GM12878 (cell line): Measurements from ENCODE around the gene TXNDC17. TPM values are rescaled to one million over a fixed set of nuclear protein-coding genes. Genes with fewer than 3 reads are reported as not detected.

Experiments
- ATAC-seq: fragments of 200-7000 bp; cut with Tn5 transposase; 3 replicates; pipeline ENCODE4 v1.9.1; 2020; ENCODE audit warnings: mild to moderate bottlenecking, moderate library complexity
- BruUV-seq: library from RNA; stranded (reverse); fragments of 400-500 nt; replicated peaks from 2 replicates; lab custom pipeline; 2021; lab: Mats Ljungman, UMichigan
- CTCF ChIA-PET: fragments of 300-600 bp; sonication (Branson Sonifier 250); formaldehyde crosslinking; extraction: SDS; loops from one replicate; lab custom pipeline; 2021; ENCODE audit warnings: inconsistent platforms; lab: Yijun Ruan, JAX
- POLR2A ChIA-PET: fragments of 350-600 bp; formaldehyde crosslinking; extraction: SDS; loops from one replicate; lab custom pipeline; 2021; ENCODE audit warnings: inconsistent platforms; lab: Charles Lee
- RAD21 ChIA-PET: fragments of 300-600 bp; sonication (Branson Sonifier 250); formaldehyde crosslinking; loops from one replicate; lab custom pipeline; 2023; ENCODE audit warnings: antibody characterized with exemption; ENCODE audit not compliant: unreplicated experiment; lab: Charles Lee
- SMC1A ChIA-PET: fragments of 300-600 bp; sonication (Branson Sonifier 250); formaldehyde crosslinking; loops from one replicate; lab custom pipeline; 2023; ENCODE audit not compliant: unreplicated experiment, uncharacterized antibody; lab: Charles Lee
- DNase-seq: peaks from one replicate; pipeline ENCODE4 v3.0.0-alpha.2; 2011; ENCODE audit warnings: low read depth, low spot score
- FAIRE-seq: peaks from 3 replicates; lab custom pipeline; 2011; peaks lifted over from hg19 to GRCh38; lab: Jason Lieb, UNC
- H2AFZ ChIP-seq: 2 replicates; pipeline ENCODE4 v1.6.0; 2011; ENCODE audit warnings: low read depth, low read length, control low read depth; ENCODE audit not compliant: control insufficient read depth
- H3K27ac ChIP-seq: 2 replicates; pipeline ENCODE4 v1.5.1; 2011; ENCODE audit warnings: control low read depth; ENCODE audit not compliant: control insufficient read depth, insufficient read depth
- H3K27me3 ChIP-seq, 2 experiments: replicated peaks in 1 of 2; 2 replicates each; pipeline versions ENCODE4 v1.6.0 to v1.6.1; 2011; ENCODE audit warnings: low read length in 1 of 2; ENCODE audit not compliant: control insufficient read depth in 2 of 2, insufficient read depth in 2 of 2
- H3K36me3 ChIP-seq, 2 experiments: 2 replicates each; pipeline ENCODE4 v1.5.1; 2011; ENCODE audit warnings: low read length in 1 of 2; ENCODE audit not compliant: control insufficient read depth in 2 of 2, insufficient read depth in 2 of 2
- H3K4me1 ChIP-seq: 2 replicates; pipeline ENCODE4 v1.6.1; 2011; ENCODE audit warnings: mild to moderate bottlenecking, low read length, moderate library complexity, mixed read lengths; ENCODE audit not compliant: control insufficient read depth, insufficient read depth
- H3K4me2 ChIP-seq: 2 replicates; pipeline ENCODE4 v1.6.0; 2011; ENCODE audit warnings: control low read depth; ENCODE audit not compliant: control insufficient read depth, insufficient read depth
- H3K4me3 ChIP-seq: fragments of 200-600 bp; sonication (generic); 2 replicates; pipeline ENCODE4 v1.5.1; 2016
- H3K79me2 ChIP-seq: 2 replicates; pipeline ENCODE4 v1.6.0; 2011; ENCODE audit warnings: low read length; ENCODE audit not compliant: control insufficient read depth, insufficient read depth
- H3K9ac ChIP-seq: 2 replicates; pipeline ENCODE4 v1.8.0; 2011; ENCODE audit warnings: low read length, control low read depth, mixed read lengths; ENCODE audit not compliant: control insufficient read depth, insufficient read depth
- H3K9me3 ChIP-seq: replicated peaks from 3 replicates; pipeline ENCODE4 v1.5.1; 2011; ENCODE audit warnings: mild to moderate bottlenecking, low read length; ENCODE audit not compliant: control insufficient read depth, insufficient read depth
- H4K20me1 ChIP-seq: 2 replicates; pipeline ENCODE4 v1.6.0; 2011; ENCODE audit not compliant: control insufficient read depth, insufficient read depth
- BCL11A ChIP-seq: IDR thresholded peaks from 2 replicates; pipeline ENCODE4 v1.6.1; 2011; ENCODE audit warnings: low read depth, low read length
- BHLHE40 ChIP-seq, 2 experiments: fragments of 450-650 bp in 1 of 2; IDR thresholded peaks; 2 replicates each; pipeline ENCODE4 v1.6.1; 2011 to 2017; ENCODE audit warnings: low read depth in 2 of 2, borderline replicate concordance in 1 of 2, improper control_type of control experiment in 1 of 2, low read length in 1 of 2, mild to moderate bottlenecking in 1 of 2
- CTCF ChIP-seq, 3 experiments: IDR thresholded peaks in 2 of 3; conservative IDR thresholded peaks in 1 of 3; 2 replicates each; pipeline ENCODE4 v1.5.1; 2011; ENCODE audit warnings: low read depth in 3 of 3, low read length in 3 of 3, mild to moderate bottlenecking in 3 of 3, control low read depth in 2 of 3, moderate library complexity in 2 of 3, inconsistent platforms in 1 of 3, mixed read lengths in 1 of 3; ENCODE audit not compliant: control insufficient read depth in 2 of 3, insufficient read depth in 1 of 3; ENCODE audit errors: extremely low read depth in 1 of 3
- IKZF2 ChIP-seq, 2 experiments: fragments of 450-650 bp; IDR thresholded peaks; 2 replicates each; pipeline ENCODE4 v1.6.1; 2017; ENCODE audit warnings: mild to moderate bottlenecking in 2 of 2, moderate library complexity in 2 of 2
- PAX8 ChIP-seq: fragments of 450-650 bp; IDR thresholded peaks from 2 replicates; pipeline ENCODE4 v1.6.1; 2017; ENCODE audit warnings: mild to moderate bottlenecking, moderate library complexity
- POU2F2 ChIP-seq: IDR thresholded peaks from 3 replicates; pipeline ENCODE4 v1.6.1; 2011; ENCODE audit warnings: low read depth, mild to moderate bottlenecking, low read length, borderline replicate concordance
- SMC3 ChIP-seq: IDR thresholded peaks from 2 replicates; pipeline ENCODE4 v1.6.1; 2011; ENCODE audit warnings: low read length, improper control_type of control experiment, borderline replicate concordance
- ZNF687 ChIP-seq: fragments of 450-650 bp; IDR thresholded peaks from 2 replicates; pipeline ENCODE4 v1.6.1; 2017; ENCODE audit warnings: mild to moderate bottlenecking, moderate library complexity
- ZSCAN29 ChIP-seq: fragments of 450-650 bp; IDR thresholded peaks from 2 replicates; pipeline ENCODE4 v1.6.1; 2017; ENCODE audit warnings: mild to moderate bottlenecking, moderate library complexity
- WGBS: methylation state at CpG from one replicate; pipeline ENCODE4 v1.1.6; 2016; ENCODE audit warnings: low lambda C conversion rate; ENCODE audit not compliant: insufficient replicate concordance, insufficient coverage; ENCODE audit errors: missing lambda C conversion rate; 5-methylcytosine and 5-hydroxymethylcytosine counted together
- in situ Hi-C: fragments of 300-500 bp; cut with MboI; formaldehyde crosslinking; loops from 9 replicates; pipeline ENCODE4 v1.14.3; 2018; ENCODE audit warnings: mixed read lengths
- intact Hi-C: fragments of 100-400 bp; cut with micrococcal nuclease; formaldehyde crosslinking; loops from one replicate; pipeline ENCODE4 v1.14.2; 2022; ENCODE audit not compliant: unreplicated experiment
- polyA plus RNA-seq, 11 experiments: library from polyadenylated mRNA; depleted of rRNA in 4 of 11; unstranded in 6 of 11; stranded (reverse) in 5 of 11; fragments of >200 nt; fragmentation: Nextera tagmentation in 4 of 11; fragmentation: Illumina TruSeq in 1 of 11; extraction: Ambion mirVana in 4 of 11; extraction: Trizol in 1 of 11; gene quantifications; 1 replicate in 1 of 11; 2 replicates in 10 of 11; pipeline versions ENCODE4 v1.2.1 to v1.2.3, GENCODE V29; 2011 to 2016; ENCODE audit warnings: inconsistent platforms in 2 of 11, missing spikeins in 2 of 11, low read depth in 1 of 11
- total RNA-seq, 4 experiments: library from RNA; depleted of rRNA in 3 of 4; stranded (reverse); fragments of >200 nt in 3 of 4; fragmentation: Illumina TruSeq in 1 of 4; extraction: Trizol in 1 of 4; gene quantifications; 2 replicates each; pipeline versions ENCODE4 v1.2.1 to v1.2.3, GENCODE V29; 2013 to 2021

The TXNDC17 gene
- total and polyA plus RNA-seq, 10 of the 15 experiments (the other 5 are each of a cell fraction or from before 2014, with no cell fraction given) = 124 to 957 (median 216) TPM

DNA sequence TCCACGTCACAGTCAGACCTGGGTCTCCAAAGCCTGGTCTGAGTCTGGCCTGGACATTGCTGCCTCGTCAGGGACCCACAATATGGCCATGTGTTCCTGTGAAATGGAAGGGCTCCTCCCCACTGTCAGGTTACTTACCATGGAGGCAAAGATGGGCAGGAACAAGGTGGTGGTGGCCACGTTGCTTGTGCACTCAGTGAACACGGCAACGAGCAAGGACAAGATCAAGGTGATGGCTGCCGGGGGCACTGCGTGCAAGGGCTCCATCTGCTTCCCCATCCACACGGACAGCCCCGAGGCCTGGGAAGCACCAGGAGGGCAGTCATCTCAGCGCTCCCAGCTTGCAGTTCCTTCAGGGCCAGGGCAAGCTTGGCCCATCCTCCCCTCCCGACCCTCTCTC is 49.8 kb downstream of the TXNDC17 start:
- H3K9me3 ChIP-seq = no peaks in the 10 kb centered on the region
- TF ChIP-seq BHLHE40 (IDR thresholded peaks at IDR 0.05; ENCODE audit: borderline replicate concordance in 1 of 2, low read depth in 2 of 2, low read length in 1 of 2) (no peak), CTCF (IDR thresholded peaks at IDR 0.05 in 2 of 3, conservative IDR thresholded peaks at IDR 0.05 in 1 of 3; ENCODE audit: control insufficient read depth in 2 of 3, extremely low read depth in 1 of 3, insufficient read depth in 1 of 3, low read depth in 3 of 3, low read length in 3 of 3) (no peak), IKZF2 (IDR thresholded peaks at IDR 0.05) (no peak), PAX8 (no peak), ZSCAN29 (no peak), ZNF687 (no peak), BCL11A (no peak), POU2F2 (no peak), SMC3 (no peak)
- H4K20me1 ChIP-seq = no peaks in the 10 kb centered on the region
- RAD21 ChIA-PET = no interaction called here
- in situ Hi-C loops (no loop called here), intact Hi-C loops (no loop called here)
- DNase-seq = no peak
- no peaks in the 10 kb centered on the region for H3K79me2 ChIP-seq
- no peak overlapping the region for H3K4me2 ChIP-seq
- no peaks in the 10 kb centered on the region for H3K36me3 ChIP-seq
- H3K4me3 ChIP-seq = no peak overlapping the region
- SMC1A ChIA-PET = interaction anchor here (1.2 kb wide), 1 partner anchor 10 kb away, joined by 3 read pairs; no protein-coding TSS in a partner anchor
- POLR2A ChIA-PET = no interaction called here
- no peak overlapping the region for H3K27ac ChIP-seq
- peaks cover 4% of the 10 kb centered on the region for H3K4me1 ChIP-seq
- H2AFZ ChIP-seq = no peak overlapping the region
- H3K27me3 ChIP-seq = no peaks in the 10 kb centered on the region; a peak in 1 of 4 replicates
- no TSS peak for BruUV-seq
- CTCF ChIA-PET = no interaction called here
- WGBS = 37% methylated on average over 10 of the region's 11 CpGs
- no peak for ATAC-seq
- no peak for FAIRE-seq
- no peak overlapping the region for H3K9ac ChIP-seq
